Spleen (tissue), 7 donors: ENCODE data around the gene SLC47A2.

ENCODE experiments used
- POLR2A ChIP-seq, 3 donors: fragments of 450-650 bp; IDR thresholded peaks; one replicate each; pipeline ENCODE4 v1.5.1; 2017; ENCODE audit warnings: antibody characterized with exemption in 3 of 3, mild to moderate bottlenecking in 1 of 3
- POLR2AphosphoS5 ChIP-seq, 3 donors: sonication (generic); formaldehyde crosslinking; IDR thresholded peaks; one replicate each; pipeline ENCODE4 v1.5.1; 2017; ENCODE audit warnings: antibody characterized with exemption in 3 of 3
- TF ChIP-seq, protein P1 (sequence below), 11 experiments: fragments of 200-600 bp in 7 of 11; fragments of 450-650 bp in 4 of 11; sonication (generic) in 4 of 11; IDR thresholded peaks in 8 of 11; conservative IDR thresholded peaks in 3 of 11; 1 replicate in 7 of 11; 2 replicates in 4 of 11; pipeline versions ENCODE4 v1.4.0 to v1.8.0; 2016 to 2021; ENCODE audit warnings: antibody characterized with exemption in 11 of 11, inconsistent platforms in 4 of 11, mild to moderate bottlenecking in 1 of 11
- donor health status: DM: no; HTN: no; CAD: no; lungs with moderate emphysema.
- donor health status: DM: no; HTN: no; CAD: no.
- donor health status: DM: no; HTN: no; CAD: no.

DNA sequence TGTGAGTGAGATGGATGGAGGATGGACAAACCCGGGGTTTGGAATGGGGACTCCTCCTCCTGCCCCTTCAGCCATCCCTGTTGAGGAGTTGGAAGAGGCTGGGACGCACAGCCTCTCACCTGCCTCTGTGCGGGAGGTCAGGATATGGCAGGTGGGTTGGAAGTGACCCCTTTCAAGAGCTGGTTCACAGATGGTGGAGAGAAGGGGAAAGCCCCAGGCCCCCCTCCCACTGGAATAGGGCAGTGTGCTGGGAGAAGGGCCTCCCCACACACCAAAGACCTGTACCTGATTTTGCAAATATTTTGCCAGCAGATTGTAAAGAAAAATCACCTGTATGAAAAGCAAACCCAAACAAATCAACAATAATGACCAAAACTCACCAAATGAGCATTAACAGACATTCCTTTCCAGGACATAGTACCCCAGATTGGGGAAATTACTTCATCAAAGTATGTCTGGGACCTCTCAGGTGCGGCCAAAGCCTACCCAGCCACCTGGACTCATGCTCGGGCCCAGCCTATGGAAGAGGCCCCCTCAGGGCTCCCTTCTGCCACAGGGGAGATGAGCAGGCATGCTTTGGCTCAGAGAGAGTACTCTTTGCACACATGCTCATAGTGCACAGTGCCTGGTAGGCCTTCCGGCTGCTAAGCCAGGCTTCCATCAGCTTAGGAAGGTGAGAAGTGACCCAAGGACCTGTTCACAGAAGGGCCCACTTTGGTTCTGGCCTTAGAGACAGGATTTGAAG lies 7.8 kb downstream of the SLC47A2 start:
- TF ChIP-seq, protein P1, sequence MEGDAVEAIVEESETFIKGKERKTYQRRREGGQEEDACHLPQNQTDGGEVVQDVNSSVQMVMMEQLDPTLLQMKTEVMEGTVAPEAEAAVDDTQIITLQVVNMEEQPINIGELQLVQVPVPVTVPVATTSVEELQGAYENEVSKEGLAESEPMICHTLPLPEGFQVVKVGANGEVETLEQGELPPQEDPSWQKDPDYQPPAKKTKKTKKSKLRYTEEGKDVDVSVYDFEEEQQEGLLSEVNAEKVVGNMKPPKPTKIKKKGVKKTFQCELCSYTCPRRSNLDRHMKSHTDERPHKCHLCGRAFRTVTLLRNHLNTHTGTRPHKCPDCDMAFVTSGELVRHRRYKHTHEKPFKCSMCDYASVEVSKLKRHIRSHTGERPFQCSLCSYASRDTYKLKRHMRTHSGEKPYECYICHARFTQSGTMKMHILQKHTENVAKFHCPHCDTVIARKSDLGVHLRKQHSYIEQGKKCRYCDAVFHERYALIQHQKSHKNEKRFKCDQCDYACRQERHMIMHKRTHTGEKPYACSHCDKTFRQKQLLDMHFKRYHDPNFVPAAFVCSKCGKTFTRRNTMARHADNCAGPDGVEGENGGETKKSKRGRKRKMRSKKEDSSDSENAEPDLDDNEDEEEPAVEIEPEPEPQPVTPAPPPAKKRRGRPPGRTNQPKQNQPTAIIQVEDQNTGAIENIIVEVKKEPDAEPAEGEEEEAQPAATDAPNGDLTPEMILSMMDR (IDR thresholded peaks at IDR 0.05 in 8 of 11, conservative IDR thresholded peaks at IDR 0.05 in 3 of 11), result no peak
- no peak for TF ChIP-seq POLR2A (IDR thresholded peaks at IDR 0.05)
- TF ChIP-seq POLR2AphosphoS5 (IDR thresholded peaks at IDR 0.05), result no peak
